Astrocyte (in vitro differentiated cells and primary cell): ENCODE results near the gene BRWD1. TPM values are rescaled to one million over a fixed set of nuclear protein-coding genes. Genes with fewer than 3 reads are reported as not detected.

Experiments
- DNase-seq: peaks from one replicate; pipeline ENCODE4 v3.0.0-alpha.2; 2010; ENCODE audit warnings: low read depth
- FAIRE-seq: peaks from 2 replicates; lab custom pipeline; 2011; peaks lifted over from hg19 to GRCh38; lab: Jason Lieb, UNC
- H2AFZ ChIP-seq: 2 replicates; pipeline ENCODE4 v1.6.0; 2012; ENCODE audit warnings: low read depth, low read length, inconsistent platforms
- H3K27ac ChIP-seq: 2 replicates; pipeline ENCODE4 v1.5.1; 2011; ENCODE audit warnings: low read depth, low read length, inconsistent platforms
- H3K27me3 ChIP-seq: 2 replicates; pipeline ENCODE4 v1.6.0; 2011; ENCODE audit warnings: low read length, inconsistent platforms; ENCODE audit not compliant: insufficient read depth
- H3K36me3 ChIP-seq: 2 replicates; pipeline ENCODE4 v1.5.1; 2011; ENCODE audit warnings: low read length, inconsistent platforms; ENCODE audit not compliant: insufficient read depth
- H3K4me1 ChIP-seq: 2 replicates; pipeline ENCODE4 v1.5.1; 2011; ENCODE audit warnings: low read length, inconsistent platforms; ENCODE audit not compliant: insufficient read depth
- H3K4me2 ChIP-seq: 2 replicates; pipeline ENCODE4 v1.6.0; 2012; ENCODE audit warnings: low read length, inconsistent platforms
- H3K4me3 ChIP-seq: 2 replicates; pipeline ENCODE4 v1.5.1; 2011; ENCODE audit warnings: low read depth, mild to moderate bottlenecking, low read length, inconsistent platforms; ENCODE audit not compliant: insufficient read depth
- H3K79me2 ChIP-seq: 2 replicates; pipeline ENCODE4 v1.6.0; 2012; ENCODE audit warnings: mild to moderate bottlenecking, low read length, inconsistent platforms; ENCODE audit not compliant: insufficient read depth
- H3K9ac ChIP-seq: 2 replicates; pipeline ENCODE4 v1.6.0; 2012; ENCODE audit warnings: mild to moderate bottlenecking, low read length, inconsistent platforms
- H3K9me3 ChIP-seq: 2 replicates; pipeline ENCODE4 v1.5.1; 2012; ENCODE audit warnings: low read depth, mild to moderate bottlenecking, low read length, inconsistent platforms; ENCODE audit not compliant: insufficient read depth
- H4K20me1 ChIP-seq: 2 replicates; pipeline ENCODE4 v1.6.0; 2012; ENCODE audit warnings: low read length, inconsistent platforms; ENCODE audit not compliant: insufficient read depth
- H3K27ac Mint-ChIP-seq: one replicate; pipeline ENCODE4 v1.8.0; 2021; ENCODE audit warnings: mild to moderate bottlenecking, mixed read lengths; ENCODE audit not compliant: unreplicated experiment
- H3K27me3 Mint-ChIP-seq: one replicate; pipeline ENCODE4 v1.8.0; 2021; ENCODE audit warnings: low read depth, mixed read lengths; ENCODE audit not compliant: unreplicated experiment
- H3K36me3 Mint-ChIP-seq: one replicate; pipeline ENCODE4 v1.8.0; 2021; ENCODE audit warnings: low read depth, mixed read lengths; ENCODE audit not compliant: unreplicated experiment
- H3K4me1 Mint-ChIP-seq: one replicate; pipeline ENCODE4 v1.8.0; 2021; ENCODE audit warnings: low read depth, mixed read lengths; ENCODE audit not compliant: unreplicated experiment
- H3K4me3 Mint-ChIP-seq: one replicate; pipeline ENCODE4 v1.8.0; 2021; ENCODE audit warnings: mild to moderate bottlenecking, moderate library complexity, mixed read lengths; ENCODE audit not compliant: unreplicated experiment
- H3K9me3 Mint-ChIP-seq: one replicate; pipeline ENCODE4 v1.8.0; 2021; ENCODE audit warnings: mild to moderate bottlenecking, mixed read lengths; ENCODE audit not compliant: unreplicated experiment
- EZH2 ChIP-seq: IDR thresholded peaks from 2 replicates; pipeline ENCODE4 v1.6.1; 2012; ENCODE audit warnings: mild to moderate bottlenecking, low read length, inconsistent platforms; ENCODE audit not compliant: insufficient read depth
- total RNA-seq: library from RNA; stranded (reverse); gene quantifications from 2 replicates; pipeline ENCODE4 v1.2.1, GENCODE V29; 2021
- TF ChIP-seq, protein P1 (sequence below): IDR thresholded peaks from 2 replicates; pipeline ENCODE4 v1.5.1; 2011; ENCODE audit warnings: low read depth, mild to moderate bottlenecking, inconsistent platforms, low read length, moderate library complexity; ENCODE audit not compliant: insufficient read depth

Gene BRWD1
- total RNA-seq, 1 donor from 2014 or later: 28.1 TPM

DNA sequence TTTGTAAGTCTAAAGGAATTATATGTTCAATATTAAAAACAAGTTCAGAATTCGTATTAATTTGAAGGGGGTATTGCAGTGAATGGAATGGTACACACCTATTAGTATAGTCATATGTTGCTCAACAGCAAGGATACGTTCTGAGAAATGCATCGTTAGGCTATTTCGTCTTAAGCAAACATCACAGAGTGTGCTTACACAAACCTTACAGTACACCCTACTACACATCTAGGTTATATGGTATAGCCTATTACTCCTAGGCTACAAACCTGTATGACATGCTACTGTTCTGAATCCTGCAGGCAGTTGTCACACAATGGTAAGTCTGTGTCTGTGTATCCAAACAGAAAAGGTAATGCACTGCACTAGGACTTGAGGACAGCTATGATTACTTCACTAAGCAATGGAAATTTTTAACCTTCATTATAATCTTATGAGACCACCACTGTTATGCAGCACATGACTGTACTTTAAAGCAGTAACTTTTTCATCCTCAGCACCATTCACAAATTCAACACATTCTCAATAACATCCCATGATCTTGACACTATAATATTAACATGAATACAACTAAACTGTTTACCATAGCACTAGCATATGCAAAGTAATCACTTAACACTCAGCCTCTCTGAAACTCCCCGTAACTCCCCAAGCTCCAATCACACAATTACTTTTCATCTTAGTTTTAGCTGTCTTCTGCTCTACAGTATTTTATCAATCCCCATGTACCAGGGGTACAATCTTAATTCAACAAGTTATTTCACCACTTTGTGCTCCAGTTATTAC, 115.8 kb downstream of the BRWD1 start:
- H3K4me3 ChIP-seq: no peak overlapping the region
- H3K27ac ChIP-seq: no peak overlapping the region
- peak; percentile 41 for FAIRE-seq
- H3K27me3 ChIP-seq: no peaks in the 10 kb centered on the region
- DNase-seq: no peak
- no peak overlapping the region for H3K4me2 ChIP-seq
- no peaks in the 10 kb centered on the region for H3K27me3 Mint-ChIP-seq
- H2AFZ ChIP-seq: no peak overlapping the region
- peaks cover 2% of the 10 kb centered on the region for H3K4me1 ChIP-seq
- TF ChIP-seq, protein P1, sequence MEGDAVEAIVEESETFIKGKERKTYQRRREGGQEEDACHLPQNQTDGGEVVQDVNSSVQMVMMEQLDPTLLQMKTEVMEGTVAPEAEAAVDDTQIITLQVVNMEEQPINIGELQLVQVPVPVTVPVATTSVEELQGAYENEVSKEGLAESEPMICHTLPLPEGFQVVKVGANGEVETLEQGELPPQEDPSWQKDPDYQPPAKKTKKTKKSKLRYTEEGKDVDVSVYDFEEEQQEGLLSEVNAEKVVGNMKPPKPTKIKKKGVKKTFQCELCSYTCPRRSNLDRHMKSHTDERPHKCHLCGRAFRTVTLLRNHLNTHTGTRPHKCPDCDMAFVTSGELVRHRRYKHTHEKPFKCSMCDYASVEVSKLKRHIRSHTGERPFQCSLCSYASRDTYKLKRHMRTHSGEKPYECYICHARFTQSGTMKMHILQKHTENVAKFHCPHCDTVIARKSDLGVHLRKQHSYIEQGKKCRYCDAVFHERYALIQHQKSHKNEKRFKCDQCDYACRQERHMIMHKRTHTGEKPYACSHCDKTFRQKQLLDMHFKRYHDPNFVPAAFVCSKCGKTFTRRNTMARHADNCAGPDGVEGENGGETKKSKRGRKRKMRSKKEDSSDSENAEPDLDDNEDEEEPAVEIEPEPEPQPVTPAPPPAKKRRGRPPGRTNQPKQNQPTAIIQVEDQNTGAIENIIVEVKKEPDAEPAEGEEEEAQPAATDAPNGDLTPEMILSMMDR: no peak
- no peak for TF ChIP-seq EZH2
- no peaks in the 10 kb centered on the region for H3K79me2 ChIP-seq
- peaks cover 14% of the 10 kb centered on the region for H3K36me3 Mint-ChIP-seq
- H4K20me1 ChIP-seq: peaks cover 12% of the 10 kb centered on the region
- H3K9me3 Mint-ChIP-seq: no peaks in the 10 kb centered on the region
- no peak overlapping the region for H3K27ac Mint-ChIP-seq
- H3K4me3 Mint-ChIP-seq: no peak overlapping the region
- H3K4me1 Mint-ChIP-seq: peaks cover 3% of the 10 kb centered on the region
- peaks cover 41% of the 10 kb centered on the region for H3K36me3 ChIP-seq
- H3K9me3 ChIP-seq: no peaks in the 10 kb centered on the region
- no peak overlapping the region for H3K9ac ChIP-seq

DNA sequence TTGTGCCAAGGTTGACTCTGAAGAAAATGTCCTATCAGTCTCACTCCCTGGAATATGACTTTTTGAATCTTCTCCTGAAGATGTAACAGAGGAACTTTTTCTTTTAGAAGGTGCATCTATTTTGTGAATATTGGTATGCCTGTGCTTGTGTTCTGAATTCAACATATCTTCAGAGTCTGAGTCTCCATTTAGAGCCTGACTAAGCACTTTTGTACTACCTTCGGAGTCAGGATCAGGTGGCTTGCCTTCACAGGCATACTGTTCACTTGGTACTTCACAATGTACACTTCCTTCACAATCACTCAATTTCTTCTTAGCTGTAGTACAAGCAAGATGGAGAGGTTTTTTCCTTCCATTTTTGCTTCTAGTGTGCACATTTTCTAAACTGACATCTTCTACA, 116.6 kb downstream of the BRWD1 start:
- Mint-ChIP-seq H3K4me3 (no peak overlapping the region), H3K27me3 (no peaks in the 10 kb centered on the region), H3K4me1 (peaks cover 3% of the 10 kb centered on the region), H3K9me3 (no peaks in the 10 kb centered on the region), H3K27ac (no peak overlapping the region), H3K36me3 (peaks cover 15% of the 10 kb centered on the region)
- DNase-seq: no peak
- Histone ChIP-seq H3K9me3 (no peaks in the 10 kb centered on the region), H3K79me2 (no peaks in the 10 kb centered on the region), H4K20me1 (peaks cover 12% of the 10 kb centered on the region), H3K4me3 (no peak overlapping the region), H3K27ac (no peak overlapping the region), H3K27me3 (no peaks in the 10 kb centered on the region), H2AFZ (no peak overlapping the region), H3K4me1 (peaks cover 2% of the 10 kb centered on the region), H3K4me2 (no peak overlapping the region), H3K9ac (no peak overlapping the region), H3K36me3 (peaks cover 38% of the 10 kb centered on the region)
- FAIRE-seq: no peak
- TF ChIP-seq EZH2: no peak
- TF ChIP-seq, protein P1: no peak

DNA sequence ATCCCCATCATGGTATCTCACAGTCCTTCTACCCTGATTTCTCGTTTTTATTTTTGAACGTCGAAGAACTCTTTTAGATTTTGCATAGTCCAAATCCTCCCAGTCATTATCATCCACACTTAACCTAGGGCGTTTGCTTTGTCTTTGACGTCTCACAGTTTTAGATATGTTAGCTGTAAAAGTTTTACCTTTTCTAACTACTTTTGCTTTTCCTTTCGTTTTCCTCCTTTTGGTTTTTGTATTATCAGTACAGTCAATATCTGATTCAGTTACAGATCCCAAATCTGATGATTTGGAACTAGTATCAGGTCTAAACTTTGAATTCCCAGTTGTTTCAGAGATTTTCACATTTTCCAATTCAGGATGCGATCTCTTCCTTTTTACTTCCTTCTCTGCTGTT, 117.1 kb downstream of the BRWD1 start:
- Histone ChIP-seq H4K20me1 (peaks cover 10% of the 10 kb centered on the region), H3K9me3 (no peaks in the 10 kb centered on the region), H3K9ac (no peak overlapping the region), H3K27ac (no peak overlapping the region), H3K79me2 (no peaks in the 10 kb centered on the region), H3K4me3 (no peak overlapping the region), H3K27me3 (no peaks in the 10 kb centered on the region), H3K4me2 (no peak overlapping the region), H2AFZ (no peak overlapping the region), H3K36me3 (peaks cover 33% of the 10 kb centered on the region), H3K4me1 (peaks cover 2% of the 10 kb centered on the region)
- Mint-ChIP-seq H3K36me3 (peaks cover 16% of the 10 kb centered on the region), H3K4me1 (peaks cover 3% of the 10 kb centered on the region), H3K9me3 (no peaks in the 10 kb centered on the region), H3K4me3 (no peak overlapping the region), H3K27ac (no peak overlapping the region), H3K27me3 (no peaks in the 10 kb centered on the region)
- no peak for DNase-seq
- FAIRE-seq: no peak
- TF ChIP-seq, protein P1: no peak
- TF ChIP-seq EZH2: no peak
